ENCODE data around the gene DLD. TPM values are rescaled to one million over a fixed set of nuclear protein-coding genes. Genes with fewer than 3 reads are reported as not detected.

Gene DLD
- total and polyA plus RNA-seq, 2 experiments from 2014 or later = 84.9 to 129 TPM

DNA sequence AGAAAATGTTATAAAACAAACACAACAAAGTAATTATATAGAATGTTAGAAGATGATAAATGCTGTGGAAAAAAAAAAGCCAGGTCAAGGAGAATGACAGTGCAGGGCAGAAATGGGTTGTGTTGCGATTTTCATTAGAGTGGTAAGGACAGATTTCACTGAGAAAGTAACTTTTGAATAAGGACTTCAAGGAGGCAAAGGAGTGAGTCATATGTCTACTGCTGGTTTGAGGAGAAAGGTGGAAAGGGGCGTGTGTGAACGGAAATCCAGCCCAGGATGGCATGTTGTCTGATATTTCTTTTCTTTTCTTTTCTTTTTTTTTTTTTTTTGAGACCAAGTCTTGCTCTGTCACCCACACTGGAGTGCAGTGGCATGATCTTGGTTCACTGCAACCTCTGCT is 12.3 kb upstream of the DLD start:
- Histone ChIP-seq H3K9me3 (ENCODE audit: low read depth) (no peaks in the 10 kb centered on the region), H3K9me2 (replicated peaks; ENCODE audit: insufficient read depth) (no peaks in the 10 kb centered on the region), H4K20me1 (ENCODE audit: insufficient read depth, poor library complexity, severe bottlenecking) (no peaks in the 10 kb centered on the region), H2AFZ (no peak overlapping the region), H3K36me3 (replicated peaks; ENCODE audit: insufficient read depth, low read depth) (no peaks in the 10 kb centered on the region), H3K27ac (no peak overlapping the region), H3K4me3 (no peak overlapping the region), H3K27me3 (peaks cover 4% of the 10 kb centered on the region), H3K4me1 (ENCODE audit: insufficient read depth) (no peaks in the 10 kb centered on the region), H3K4me2 (no peak overlapping the region), H3K79me2 (no peaks in the 10 kb centered on the region)
- DNase-seq (ENCODE audit: low spot score) = no peak
- TF ChIP-seq CTCF (IDR thresholded peaks at IDR 0.05; ENCODE audit: poor library complexity) (no peak), EZH2phosphoT487 (IDR thresholded peaks at IDR 0.05; ENCODE audit: low read depth, severe bottlenecking, unreplicated experiment) (no peak), EZH2 (IDR thresholded peaks at IDR 0.05; ENCODE audit: borderline replicate concordance) (no peak)
- 87% methylated on average over 3 of the region's 3 CpGs for WGBS (ENCODE audit: low lambda C conversion rate, missing lambda C conversion rate)

DNA sequence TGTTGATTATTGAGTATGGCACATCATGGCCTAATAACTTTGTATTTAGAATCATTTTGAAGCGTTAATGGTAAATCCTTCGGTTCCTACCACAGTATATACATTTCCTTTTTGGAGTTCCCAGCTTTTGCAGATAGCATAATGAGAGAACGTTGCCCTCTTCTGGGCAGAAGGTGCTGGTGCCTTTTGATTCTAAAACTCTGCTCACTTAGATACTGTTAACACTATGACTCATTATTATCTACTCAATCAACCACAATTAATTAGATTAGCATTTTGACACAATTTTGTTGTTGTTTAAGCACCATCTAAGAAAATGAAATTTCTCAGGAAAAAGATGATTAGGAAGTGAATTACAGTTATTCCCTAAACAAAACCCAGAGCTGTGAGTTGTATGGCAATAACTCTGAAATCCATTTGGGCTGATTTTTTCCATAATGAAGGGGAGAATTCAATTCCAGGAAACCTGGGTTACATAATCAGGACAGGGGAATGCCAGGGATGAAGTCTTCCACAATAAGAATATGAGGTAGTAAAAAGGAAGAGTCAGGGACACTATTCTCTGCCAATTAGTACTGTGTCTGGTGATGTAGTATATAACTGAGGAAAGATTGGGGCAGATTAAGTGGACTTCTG is 11.5 kb upstream of the DLD start:
- no peak overlapping the region for H3K4me3 ChIP-seq
- no peak overlapping the region for H2AFZ ChIP-seq
- no peak overlapping the region for H3K27ac ChIP-seq
- no peaks in the 10 kb centered on the region for H3K36me3 ChIP-seq (replicated peaks; ENCODE audit: insufficient read depth, low read depth)
- H3K4me1 ChIP-seq (ENCODE audit: insufficient read depth) = no peaks in the 10 kb centered on the region
- peaks cover 7% of the 10 kb centered on the region for H3K27me3 ChIP-seq
- TF ChIP-seq EZH2 (IDR thresholded peaks at IDR 0.05; ENCODE audit: borderline replicate concordance) (no peak), CTCF (IDR thresholded peaks at IDR 0.05; ENCODE audit: poor library complexity) (peak; percentile 85)
- peak; percentile 75 for DNase-seq (ENCODE audit: low spot score)
- WGBS (ENCODE audit: low lambda C conversion rate, missing lambda C conversion rate) = 21% methylated on average over 3 of the region's 3 CpGs
- no peaks in the 10 kb centered on the region for H3K9me2 ChIP-seq (replicated peaks; ENCODE audit: insufficient read depth)
- no peaks in the 10 kb centered on the region for H3K9me3 ChIP-seq (ENCODE audit: low read depth)
- H3K79me2 ChIP-seq = no peaks in the 10 kb centered on the region
- H4K20me1 ChIP-seq (ENCODE audit: insufficient read depth, poor library complexity, severe bottlenecking) = no peaks in the 10 kb centered on the region
- H3K4me2 ChIP-seq = no peak overlapping the region

- Histone ChIP-seq H4K20me1 (ENCODE audit: insufficient read depth, poor library complexity, severe bottlenecking) (no peaks in the 10 kb centered on the region), H2AFZ (no peak overlapping the region), H3K4me2 (no peak overlapping the region), H3K27ac (no peak overlapping the region), H3K4me1 (ENCODE audit: insufficient read depth) (no peaks in the 10 kb centered on the region), H3K4me3 (no peak overlapping the region), H3K9me3 (ENCODE audit: low read depth) (no peaks in the 10 kb centered on the region), H3K36me3 (replicated peaks; ENCODE audit: insufficient read depth, low read depth) (no peaks in the 10 kb centered on the region), H3K9me2 (replicated peaks; ENCODE audit: insufficient read depth) (no peaks in the 10 kb centered on the region), H3K79me2 (no peaks in the 10 kb centered on the region), H3K27me3 (peaks cover 4% of the 10 kb centered on the region)
- no peak for DNase-seq (ENCODE audit: low spot score)
- TF ChIP-seq CTCF (IDR thresholded peaks at IDR 0.05; ENCODE audit: poor library complexity) = no peak
- no peak for TF ChIP-seq EZH2 (IDR thresholded peaks at IDR 0.05; ENCODE audit: borderline replicate concordance)
- WGBS (ENCODE audit: low lambda C conversion rate, missing lambda C conversion rate) = 77% methylated on average over 2 of the region's 2 CpGs
Measured at GRCh38 chr7:107882766-107883165, 8.2 kb upstream of the DLD start.
